GM12891 (cell line): ENCODE measurements around the gene NPAS1.

Experiments used
- PAX5 ChIP-seq: IDR thresholded peaks from 2 replicates; pipeline ENCODE4 v1.6.1; 2011; ENCODE audit warnings: low read length, moderate library complexity, mild to moderate bottlenecking; ENCODE audit not compliant: insufficient read depth, severe bottlenecking
- POLR2A ChIP-seq: IDR thresholded peaks from 2 replicates; pipeline ENCODE4 v1.6.1; 2011; ENCODE audit warnings: low read depth, low read length, control low read depth
- POLR2AphosphoS5 ChIP-seq: IDR thresholded peaks from 2 replicates; pipeline ENCODE4 v1.6.1; 2011; ENCODE audit warnings: low read depth, low read length, control low read depth
- POU2F2 ChIP-seq: IDR thresholded peaks from 2 replicates; pipeline ENCODE4 v1.6.1; 2011; ENCODE audit warnings: low read depth, mild to moderate bottlenecking, control low read depth, low read length, moderate library complexity
- SPI1 ChIP-seq: IDR thresholded peaks from 2 replicates; pipeline ENCODE4 v1.6.1; 2011; ENCODE audit warnings: low read depth, low read length, control low read depth
- TAF1 ChIP-seq: IDR thresholded peaks from 2 replicates; pipeline ENCODE4 v1.6.1; 2011; ENCODE audit warnings: low read depth, low read length, control low read depth

DNA sequence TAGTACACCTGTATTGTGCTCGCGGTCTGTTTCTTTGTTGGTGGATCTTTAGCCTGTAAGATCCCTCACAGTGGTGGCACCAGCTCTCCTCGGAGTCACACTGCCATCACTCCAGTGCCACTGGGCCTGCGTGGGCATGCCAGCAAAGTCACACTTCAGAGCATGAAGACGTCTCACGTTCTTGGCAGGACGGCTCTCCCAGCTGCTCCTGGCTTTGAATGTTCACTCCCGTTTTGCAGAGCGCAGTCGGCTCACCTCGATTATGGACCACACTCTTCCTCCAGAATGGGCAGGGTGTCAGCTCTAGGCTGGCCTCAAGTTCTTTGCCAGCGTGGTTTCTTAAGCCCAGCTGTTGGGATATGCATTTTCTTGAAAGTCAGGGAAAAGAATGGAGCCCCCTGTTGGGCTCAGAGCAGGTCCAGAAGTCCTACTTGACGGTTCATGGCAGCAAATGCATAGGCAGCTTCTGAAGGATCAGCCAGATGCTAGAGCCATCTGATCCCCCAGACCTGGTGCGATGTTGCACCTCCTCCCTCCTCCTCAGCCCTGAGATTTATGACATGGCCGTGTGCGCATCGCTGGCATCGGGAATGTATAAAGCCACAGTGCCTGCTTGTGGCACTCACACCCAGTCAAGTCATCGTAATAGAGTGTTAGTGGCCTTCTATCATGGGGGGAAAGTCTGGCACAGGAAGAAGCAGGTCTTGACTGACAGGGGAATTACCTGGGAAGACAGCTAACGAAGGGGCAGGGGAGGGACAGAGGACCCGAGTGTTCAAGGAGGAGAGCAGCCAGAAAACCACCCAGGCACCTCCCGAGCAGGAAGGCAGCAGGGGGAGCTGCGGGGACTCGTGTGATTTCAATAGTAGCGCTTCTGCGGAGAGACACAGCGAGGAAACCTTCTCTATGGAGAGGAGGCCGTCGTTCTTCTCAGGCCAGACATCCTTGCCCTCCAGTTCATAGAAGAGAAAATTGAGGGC is 40.2 kb upstream of the NPAS1 start:
- TF ChIP-seq POLR2A (no peak), TAF1 (no peak), POLR2AphosphoS5 (no peak), POU2F2 (no peak), SPI1 (no peak), PAX5 (no peak)
